Activated CD8-positive, alpha-beta T cell treated with anti-CD3 and anti-CD28 coated beads, Interleukin-2, amount 10 ng/mL, durations not matched to agents 7 days and 5 days (primary cell): Measurements from ENCODE around the gene TMEM121. TPM values are rescaled to one million over a fixed set of nuclear protein-coding genes. Genes with fewer than 3 reads are reported as not detected.
A peak's percentile ranks its signal among the peaks of the same experiment; 100 is the strongest.
"Not testable (repeated sequence)": the region's sequence is repeated elsewhere in the genome, so short reads cannot be mapped to it uniquely, and the experiment has no call there.

Experiments used
- ATAC-seq: fragments of 150-1000 bp; cut with Tn5 transposase; one replicate; pipeline ENCODE4 v1.10.0; 2021; ENCODE audit warnings: moderate library complexity
- CTCF ChIA-PET: fragments of 350-600 bp; sonication (Branson Sonifier 250); formaldehyde crosslinking; loops from one replicate; lab custom pipeline; 2021; ENCODE audit warnings: antibody characterized with exemption; lab: Charles Lee
- POLR2A ChIA-PET: fragments of 350-600 bp; sonication (Branson Sonifier 250); formaldehyde crosslinking; loops from one replicate; lab custom pipeline; 2021; ENCODE audit warnings: antibody characterized with exemption; lab: Charles Lee
- DNase-seq: peaks from one replicate; pipeline ENCODE4 v3.0.0-alpha.2; 2020
- H3K27ac Mint-ChIP-seq: one replicate; pipeline ENCODE4 v1.8.0; 2021; ENCODE audit warnings: mild to moderate bottlenecking, mixed read lengths
- H3K27me3 Mint-ChIP-seq: one replicate; pipeline ENCODE4 v1.8.0; 2021; ENCODE audit warnings: low read depth, mixed read lengths
- H3K36me3 Mint-ChIP-seq: one replicate; pipeline ENCODE4 v1.8.0; 2021; ENCODE audit warnings: low read depth, mixed read lengths
- H3K4me1 Mint-ChIP-seq: one replicate; pipeline ENCODE4 v1.8.0; 2021; ENCODE audit warnings: low read depth, mixed read lengths
- H3K4me3 Mint-ChIP-seq: one replicate; pipeline ENCODE4 v1.8.0; 2021; ENCODE audit warnings: mild to moderate bottlenecking, mixed read lengths
- H3K9me3 Mint-ChIP-seq: one replicate; pipeline ENCODE4 v1.8.0; 2022; ENCODE audit warnings: mixed read lengths; ENCODE audit not compliant: insufficient read depth
- total RNA-seq, 2 experiments: library from RNA; stranded (reverse); gene quantifications; one replicate each; pipeline ENCODE4 v1.2.3, GENCODE V29; 2021

Gene TMEM121
- total RNA-seq, 2 experiments from 2014 or later = 8.6 to 9.2 TPM

GRCh38 chr14:105546410-105546809, 20.0 kb downstream of the TMEM121 start:
- ATAC-seq, DNase-seq, POLR2A ChIA-PET, H3K9me3 Mint-ChIP-seq, H3K27ac Mint-ChIP-seq, H3K4me1 Mint-ChIP-seq, CTCF ChIA-PET, H3K4me3 Mint-ChIP-seq, H3K36me3 Mint-ChIP-seq: not testable (repeated sequence)
- peaks cover 14% of the 10 kb centered on the region for H3K27me3 Mint-ChIP-seq

DNA sequence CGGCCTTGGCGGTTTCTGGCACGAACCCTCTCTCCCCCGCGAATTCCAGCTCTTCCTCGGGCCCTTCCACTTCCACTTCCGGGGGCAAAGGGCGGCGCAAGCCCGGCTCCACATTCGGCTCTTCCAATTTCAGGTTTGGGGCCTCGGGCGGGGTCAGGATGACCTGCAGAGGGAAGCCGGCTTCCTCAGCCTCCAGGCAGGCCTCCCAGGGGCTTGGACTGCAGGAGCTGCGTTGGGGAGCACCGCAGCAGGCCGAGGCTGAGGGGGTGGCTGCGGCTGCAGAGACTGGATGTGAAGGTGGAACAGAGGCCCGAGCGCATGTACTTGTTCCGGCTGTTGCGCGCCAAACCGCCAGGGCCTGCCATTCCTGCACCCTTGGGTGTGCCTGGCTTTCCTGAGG, 20.7 kb downstream of the TMEM121 start:
- H3K4me1 Mint-ChIP-seq, DNase-seq, CTCF ChIA-PET, H3K27ac Mint-ChIP-seq, H3K36me3 Mint-ChIP-seq, POLR2A ChIA-PET, H3K9me3 Mint-ChIP-seq, H3K27me3 Mint-ChIP-seq, ATAC-seq, H3K4me3 Mint-ChIP-seq: not testable (repeated sequence)

GRCh38 chr14:105547741-105548169, 21.4 kb downstream of the TMEM121 start:
- ChIA-PET POLR2A (no interaction called here), CTCF (interaction anchor here (2.8 kb wide), 1 partner anchor 11 kb away, joined by 12 read pairs; no protein-coding TSS in a partner anchor)
- DNase-seq (no peak), ATAC-seq (no peak)
- H3K4me1 Mint-ChIP-seq = no peaks in the 10 kb centered on the region
- H3K9me3 Mint-ChIP-seq = no peaks in the 10 kb centered on the region
- peaks cover 11% of the 10 kb centered on the region for H3K27me3 Mint-ChIP-seq
- no peaks in the 10 kb centered on the region for H3K36me3 Mint-ChIP-seq
- H3K4me3 Mint-ChIP-seq = no peak overlapping the region
- no peak overlapping the region for H3K27ac Mint-ChIP-seq

- ChIA-PET CTCF (interaction anchor here (1.1 to 2.8 kb wide), 4 partner anchors 10 to 21 kb away, joined by 3 to 12 read pairs (median 4); no protein-coding TSS in a partner anchor), POLR2A (no interaction called here)
- ATAC-seq (no peak), DNase-seq (no peak)
- H3K27ac Mint-ChIP-seq = no peak overlapping the region
- no peaks in the 10 kb centered on the region for H3K9me3 Mint-ChIP-seq
- H3K36me3 Mint-ChIP-seq = no peaks in the 10 kb centered on the region
- no peak overlapping the region for H3K4me3 Mint-ChIP-seq
- H3K27me3 Mint-ChIP-seq = peaks cover 7% of the 10 kb centered on the region
- H3K4me1 Mint-ChIP-seq = no peaks in the 10 kb centered on the region
Observed at GRCh38 chr14:105549481-105549880, 23.1 kb downstream of the TMEM121 start.

DNA sequence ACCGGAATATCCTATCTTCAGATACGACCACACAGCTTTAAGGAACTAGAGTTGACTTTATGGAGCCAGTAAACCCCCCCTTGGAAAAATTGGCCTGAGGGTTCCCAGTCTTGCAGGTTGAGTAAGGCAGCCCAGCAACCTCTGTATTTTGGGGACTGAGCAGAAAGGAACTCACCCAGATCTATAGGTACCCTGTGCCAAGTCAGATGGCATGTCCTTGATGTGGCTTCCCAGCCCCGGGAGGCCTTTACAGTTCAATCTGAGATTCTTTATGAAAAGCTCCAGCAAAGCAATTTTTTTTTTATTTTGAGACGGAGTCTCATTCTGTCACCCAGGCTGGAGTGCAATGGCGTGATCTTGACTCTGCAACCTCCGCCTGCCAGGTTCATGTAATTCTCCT, 27.6 kb downstream of the TMEM121 start:
- Mint-ChIP-seq H3K9me3 (no peaks in the 10 kb centered on the region), H3K27me3 (peaks cover 14% of the 10 kb centered on the region), H3K27ac (no peak overlapping the region), H3K4me3 (no peak overlapping the region), H3K36me3 (no peaks in the 10 kb centered on the region), H3K4me1 (no peaks in the 10 kb centered on the region)
- CTCF ChIA-PET = no interaction called here
- no peak for DNase-seq
- no peak for ATAC-seq
- POLR2A ChIA-PET = no interaction called here

DNA sequence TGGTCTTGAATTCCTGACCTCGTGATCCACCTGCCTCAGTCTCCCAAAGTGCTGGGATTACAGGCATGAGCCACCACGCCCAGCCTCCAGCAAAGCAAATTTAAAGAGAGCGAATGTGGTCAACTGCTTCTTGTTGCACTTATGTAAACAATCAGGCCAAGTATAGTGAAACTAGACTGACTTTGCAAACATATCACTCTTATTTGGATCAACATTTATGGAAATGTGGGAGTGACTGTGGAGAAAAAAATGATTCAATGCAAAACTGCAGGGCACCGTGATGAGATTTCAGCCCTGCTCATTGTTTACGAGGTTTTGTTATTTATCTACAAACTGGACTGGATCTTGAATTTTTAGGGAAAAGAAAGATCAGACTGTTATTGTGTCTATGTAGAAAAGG, 28.1 kb downstream of the TMEM121 start:
- ATAC-seq (no peak), DNase-seq (no peak)
- no peaks in the 10 kb centered on the region for H3K36me3 Mint-ChIP-seq
- CTCF ChIA-PET = no interaction called here
- H3K4me3 Mint-ChIP-seq = no peak overlapping the region
- H3K4me1 Mint-ChIP-seq = no peaks in the 10 kb centered on the region
- H3K27ac Mint-ChIP-seq = no peak overlapping the region
- POLR2A ChIA-PET = no interaction called here
- peaks cover 14% of the 10 kb centered on the region for H3K27me3 Mint-ChIP-seq
- H3K9me3 Mint-ChIP-seq = no peaks in the 10 kb centered on the region

- H3K27ac Mint-ChIP-seq, H3K4me1 Mint-ChIP-seq, POLR2A ChIA-PET, CTCF ChIA-PET, ATAC-seq, DNase-seq, H3K4me3 Mint-ChIP-seq, H3K36me3 Mint-ChIP-seq, H3K9me3 Mint-ChIP-seq: not testable (repeated sequence)
- H3K27me3 Mint-ChIP-seq = peaks cover 11% of the 10 kb centered on the region
Observed at GRCh38 chr14:105557671-105558070, 31.3 kb downstream of the TMEM121 start.

DNA sequence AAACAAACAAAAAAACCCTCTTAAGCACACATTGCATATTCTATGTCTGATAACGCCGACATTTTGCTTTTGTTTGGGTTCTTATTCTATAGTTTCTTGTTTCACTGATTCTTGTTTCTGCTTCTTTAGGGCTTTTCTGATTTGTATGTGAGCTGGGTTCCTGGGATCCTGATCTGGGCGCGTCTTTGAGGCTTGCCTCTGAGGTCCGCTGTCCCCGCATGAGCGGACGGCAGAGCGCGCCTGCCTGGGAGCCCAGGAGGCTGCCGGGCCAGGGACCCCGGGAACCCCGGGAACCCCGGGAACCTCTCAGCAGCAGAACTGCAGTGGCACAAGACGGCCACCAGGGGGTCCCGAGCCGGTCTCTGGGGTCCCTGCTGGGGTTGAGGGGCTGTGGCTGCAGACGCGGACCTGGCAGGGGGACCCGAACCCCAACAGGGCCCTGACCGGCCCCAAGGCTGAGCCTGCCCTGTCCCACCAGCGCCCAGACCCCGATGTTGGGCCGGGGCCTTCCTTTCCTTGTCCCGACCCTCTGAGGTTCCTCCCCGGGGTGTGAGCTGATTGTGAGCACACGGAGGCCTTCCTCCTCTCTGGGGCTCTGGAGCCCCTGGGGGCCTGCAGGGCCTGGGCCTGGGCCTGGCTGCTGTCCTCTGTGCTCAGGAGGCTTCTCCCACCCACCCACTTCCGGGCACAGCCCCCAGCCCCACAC, 32.2 kb downstream of the TMEM121 start:
- CTCF ChIA-PET = interaction anchor here (0.7 kb wide), 1 partner anchor 9 kb away, joined by 3 read pairs; no protein-coding TSS in a partner anchor
- ATAC-seq, H3K9me3 Mint-ChIP-seq, POLR2A ChIA-PET, H3K36me3 Mint-ChIP-seq, H3K4me3 Mint-ChIP-seq, H3K27me3 Mint-ChIP-seq, H3K27ac Mint-ChIP-seq, DNase-seq, H3K4me1 Mint-ChIP-seq: not testable (repeated sequence)

- POLR2A ChIA-PET, H3K9me3 Mint-ChIP-seq, H3K4me3 Mint-ChIP-seq, H3K27me3 Mint-ChIP-seq, H3K36me3 Mint-ChIP-seq, H3K4me1 Mint-ChIP-seq, H3K27ac Mint-ChIP-seq, DNase-seq: not testable (repeated sequence)
- CTCF ChIA-PET = interaction anchor here (0.7 kb wide), 1 partner anchor 10 kb away, joined by 3 read pairs; no protein-coding TSS in a partner anchor
- peak; percentile 59 for ATAC-seq
Observed at GRCh38 chr14:105559384-105560047, 33.1 kb downstream of the TMEM121 start.

DNA sequence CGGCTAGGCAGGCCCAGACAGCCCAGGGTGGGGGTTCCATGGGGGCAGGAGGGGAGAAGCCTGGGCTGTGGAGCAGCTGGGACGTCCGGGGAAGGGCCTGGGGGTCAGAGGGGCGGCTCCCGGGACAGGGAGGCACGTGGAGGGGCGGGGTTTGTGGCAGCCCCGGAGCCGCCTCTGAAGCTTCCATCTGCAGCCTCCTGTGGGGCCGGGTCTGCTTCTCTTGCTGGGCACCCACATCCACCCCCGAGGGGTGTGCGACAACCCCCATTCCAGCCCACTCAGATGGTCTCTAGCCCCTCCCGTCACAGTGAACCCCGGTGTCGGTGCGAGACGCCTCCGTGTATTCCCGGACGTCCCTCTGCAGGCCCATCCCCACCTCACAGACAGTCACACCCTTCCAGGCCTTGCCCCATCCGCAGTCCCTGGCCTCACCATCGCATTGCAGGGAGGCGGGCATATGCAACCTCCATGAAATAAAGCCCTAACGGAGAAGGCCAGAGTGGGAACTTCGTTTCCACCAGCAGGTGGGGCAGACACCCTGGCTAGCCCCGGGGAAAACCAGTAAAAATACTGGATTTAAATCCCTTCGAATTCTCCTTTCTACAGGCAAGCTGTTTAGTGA, 33.8 kb downstream of the TMEM121 start:
- H3K36me3 Mint-ChIP-seq, H3K9me3 Mint-ChIP-seq, H3K4me3 Mint-ChIP-seq, H3K4me1 Mint-ChIP-seq, H3K27ac Mint-ChIP-seq, DNase-seq, H3K27me3 Mint-ChIP-seq, CTCF ChIA-PET, POLR2A ChIA-PET: not testable (repeated sequence)
- ATAC-seq = peak; percentile 47

- POLR2A ChIA-PET, H3K4me3 Mint-ChIP-seq, DNase-seq, H3K4me1 Mint-ChIP-seq, H3K27ac Mint-ChIP-seq, H3K36me3 Mint-ChIP-seq, H3K27me3 Mint-ChIP-seq, ATAC-seq, H3K9me3 Mint-ChIP-seq, CTCF ChIA-PET: not testable (repeated sequence)
Observed at GRCh38 chr14:105561345-105561744, 35.0 kb downstream of the TMEM121 start.
